OCI-LY1 (cell line): Measurements from ENCODE around the gene GGPS1.

Experiments used
- H2AFZ ChIP-seq: fragments of 200-600 bp; sonication (generic), shearing (Covaris generic); 2 replicates; pipeline ENCODE4 v1.6.0; 2014; ENCODE audit warnings: antibody characterized with exemption, mild to moderate bottlenecking, low read length
- H3F3A ChIP-seq: fragments of 200-600 bp; sonication (generic), shearing (Covaris generic); 2 replicates; pipeline ENCODE4 v1.6.0; 2014; ENCODE audit warnings: mild to moderate bottlenecking, antibody characterized with exemption, low read length, moderate library complexity; ENCODE audit not compliant: insufficient read depth
- H3K27ac ChIP-seq: fragments of 200-600 bp; sonication (generic); 2 replicates; pipeline ENCODE4 v1.5.1; 2014; ENCODE audit warnings: low read length, mixed run types, mild to moderate bottlenecking, low read depth; ENCODE audit not compliant: poor library complexity, severe bottlenecking
- H3K27me3 ChIP-seq: fragments of 200-600 bp; sonication (generic); 2 replicates; pipeline ENCODE4 v1.6.0; 2014; ENCODE audit warnings: antibody characterized with exemption, mild to moderate bottlenecking, low read length, moderate library complexity; ENCODE audit not compliant: insufficient read depth
- H3K36me3 ChIP-seq: fragments of 200-600 bp; sonication (generic); 2 replicates; pipeline ENCODE4 v1.6.1; 2014; ENCODE audit warnings: mild to moderate bottlenecking, antibody characterized with exemption, low read length, moderate library complexity, mixed read lengths; ENCODE audit not compliant: insufficient read depth
- H3K4me1 ChIP-seq: fragments of 200-600 bp; sonication (generic); 2 replicates; pipeline ENCODE4 v1.5.1; 2014; ENCODE audit warnings: mild to moderate bottlenecking, low read length, moderate library complexity; ENCODE audit not compliant: insufficient read depth, severe bottlenecking
- H3K4me2 ChIP-seq: fragments of 200-600 bp; sonication (generic), shearing (Covaris generic); 2 replicates; pipeline ENCODE4 v1.6.1; 2014; ENCODE audit warnings: low read length
- H3K4me3 ChIP-seq: fragments of 200-600 bp; sonication (generic); 2 replicates; pipeline ENCODE4 v1.5.1; 2014; ENCODE audit warnings: low read length, low read depth, mild to moderate bottlenecking, mixed read lengths; ENCODE audit not compliant: poor library complexity, severe bottlenecking
- H3K79me2 ChIP-seq: fragments of 200-600 bp; shearing (Covaris generic); 2 replicates; pipeline ENCODE4 v1.6.1; 2016; ENCODE audit warnings: mixed run types, low read length, mixed read lengths; ENCODE audit not compliant: insufficient read depth
- H3K9ac ChIP-seq: fragments of 200-600 bp; sonication (generic), shearing (Covaris generic); 2 replicates; pipeline ENCODE4 v1.6.1; 2014; ENCODE audit warnings: mild to moderate bottlenecking, low read length, mixed read lengths
- H3K9me2 ChIP-seq: fragments of 200-600 bp; sonication (generic), shearing (Covaris generic); 2 replicates; pipeline ENCODE4 v1.6.1; 2014; ENCODE audit warnings: low read depth, mild to moderate bottlenecking, low read length, mixed read lengths
- H3K9me3 ChIP-seq: fragments of 200-600 bp; shearing (Covaris generic); 2 replicates; pipeline ENCODE4 v1.6.1; 2014; ENCODE audit warnings: low read length, mixed read lengths
- H4K20me1 ChIP-seq: fragments of 200-600 bp; sonication (generic), shearing (Covaris generic); 2 replicates; pipeline ENCODE4 v1.6.0; 2016; ENCODE audit warnings: mild to moderate bottlenecking, low read length; ENCODE audit not compliant: insufficient read depth
- CTCF ChIP-seq: fragments of 200-600 bp; sonication (generic), shearing (Covaris generic); IDR thresholded peaks from 2 replicates; pipeline ENCODE4 v1.5.1; 2017; ENCODE audit warnings: mild to moderate bottlenecking, antibody characterized with exemption, low read length, moderate library complexity, mixed read lengths
- EZH2 ChIP-seq: fragments of 200-600 bp; sonication (generic), shearing (Covaris generic); IDR thresholded peaks from 2 replicates; pipeline ENCODE4 v1.8.0; 2017; ENCODE audit warnings: borderline replicate concordance, mixed run types, mild to moderate bottlenecking, antibody characterized with exemption, low read length, moderate library complexity, mixed read lengths

GGPS1 gene

GRCh38 chr1:235367000-235367908 is 38.9 kb downstream of the GGPS1 start, which contains the start of gene TBCE:
Gene TBCE (plus strand): TSS chr1:235367427. CDS start chr1:235380050, 12,623 bp downstream.
- no peaks in the 10 kb centered on the region for H3K27me3 ChIP-seq
- H3K4me1 ChIP-seq = peaks cover 19% of the 10 kb centered on the region
- no peaks in the 10 kb centered on the region for H3K36me3 ChIP-seq
- peak within 1 kb of the TSS; percentile 35 for H3K27ac ChIP-seq
- H3K79me2 ChIP-seq = peaks cover 16% of the 10 kb centered on the region; the same call in 1 of the 2 replicates
- peak within 1 kb of the TSS; percentile 68 for H3K9ac ChIP-seq
- H3K4me3 ChIP-seq = peak within 1 kb of the TSS; percentile 72
- peak within 1 kb of the TSS; percentile 66 for H3K4me2 ChIP-seq
- H2AFZ ChIP-seq = peak within 1 kb of the TSS; percentile 54; the same call in 1 of the 2 replicates
- TF ChIP-seq EZH2 (no peak), CTCF (no peak)
- H3K9me3 ChIP-seq = no peaks in the 10 kb centered on the region
- H3F3A ChIP-seq = no peaks in the 10 kb centered on the region
- H4K20me1 ChIP-seq = no peaks in the 10 kb centered on the region
- H3K9me2 ChIP-seq = no peaks in the 10 kb centered on the region

GRCh38 chr1:235368428-235368827 is 40.1 kb downstream of the GGPS1 start:
- no peak overlapping the region for H3K27ac ChIP-seq

GRCh38 chr1:235369802-235370201 is 41.4 kb downstream of the GGPS1 start:
- Histone ChIP-seq H3K27me3 (no peaks in the 10 kb centered on the region), H2AFZ (no peak overlapping the region), H4K20me1 (no peaks in the 10 kb centered on the region), H3K4me3 (no peak overlapping the region), H3K9me2 (no peaks in the 10 kb centered on the region), H3K9me3 (no peaks in the 10 kb centered on the region), H3K79me2 (peaks cover 27% of the 10 kb centered on the region), H3K27ac (no peak overlapping the region), H3K4me1 (peaks cover 19% of the 10 kb centered on the region), H3K36me3 (no peaks in the 10 kb centered on the region), H3F3A (no peaks in the 10 kb centered on the region), H3K4me2 (no peak overlapping the region), H3K9ac (no peak overlapping the region)
- TF ChIP-seq CTCF = no peak
- no peak for TF ChIP-seq EZH2

More at GRCh38 chr1:235368428-235368827, 40.1 kb downstream of the GGPS1 start:
- peaks cover 23% of the 10 kb centered on the region for H3K79me2 ChIP-seq
- TF ChIP-seq CTCF = no peak
- TF ChIP-seq EZH2 = no peak
- H3K4me2 ChIP-seq = peak overlapping the region; percentile 66
- H3K27me3 ChIP-seq = no peaks in the 10 kb centered on the region
- H3K4me3 ChIP-seq = peak overlapping the region; percentile 72
- no peaks in the 10 kb centered on the region for H3K36me3 ChIP-seq
- peak overlapping the region; percentile 68; the same call in 1 of the 2 replicates for H3K9ac ChIP-seq
- no peaks in the 10 kb centered on the region for H3K9me3 ChIP-seq
- H2AFZ ChIP-seq = no peak overlapping the region
- peaks cover 19% of the 10 kb centered on the region for H3K4me1 ChIP-seq
- H4K20me1 ChIP-seq = no peaks in the 10 kb centered on the region
- H3K9me2 ChIP-seq = no peaks in the 10 kb centered on the region
- H3F3A ChIP-seq = no peaks in the 10 kb centered on the region
